ENCODE measurements around the gene CAMTA1.

CAMTA1 gene

GRCh38 chr1:7487766-7488474 lies 702.7 kb downstream of the CAMTA1 start:
- TF ChIP-seq, protein P1, sequence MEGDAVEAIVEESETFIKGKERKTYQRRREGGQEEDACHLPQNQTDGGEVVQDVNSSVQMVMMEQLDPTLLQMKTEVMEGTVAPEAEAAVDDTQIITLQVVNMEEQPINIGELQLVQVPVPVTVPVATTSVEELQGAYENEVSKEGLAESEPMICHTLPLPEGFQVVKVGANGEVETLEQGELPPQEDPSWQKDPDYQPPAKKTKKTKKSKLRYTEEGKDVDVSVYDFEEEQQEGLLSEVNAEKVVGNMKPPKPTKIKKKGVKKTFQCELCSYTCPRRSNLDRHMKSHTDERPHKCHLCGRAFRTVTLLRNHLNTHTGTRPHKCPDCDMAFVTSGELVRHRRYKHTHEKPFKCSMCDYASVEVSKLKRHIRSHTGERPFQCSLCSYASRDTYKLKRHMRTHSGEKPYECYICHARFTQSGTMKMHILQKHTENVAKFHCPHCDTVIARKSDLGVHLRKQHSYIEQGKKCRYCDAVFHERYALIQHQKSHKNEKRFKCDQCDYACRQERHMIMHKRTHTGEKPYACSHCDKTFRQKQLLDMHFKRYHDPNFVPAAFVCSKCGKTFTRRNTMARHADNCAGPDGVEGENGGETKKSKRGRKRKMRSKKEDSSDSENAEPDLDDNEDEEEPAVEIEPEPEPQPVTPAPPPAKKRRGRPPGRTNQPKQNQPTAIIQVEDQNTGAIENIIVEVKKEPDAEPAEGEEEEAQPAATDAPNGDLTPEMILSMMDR (conservative IDR thresholded peaks at IDR 0.05; ENCODE audit: low read depth, low read length): no peak
- H3K4me3 ChIP-seq (ENCODE audit: low read length): no peak overlapping the region
- no peak for DNase-seq (ENCODE audit: low read depth)

GRCh38 chr1:7488475-7488842 lies 703.2 kb downstream of the CAMTA1 start:
- TF ChIP-seq, protein P1 (conservative IDR thresholded peaks at IDR 0.05; ENCODE audit: low read depth, low read length): no peak
- no peak overlapping the region for H3K4me3 ChIP-seq (ENCODE audit: low read length)
- DNase-seq (ENCODE audit: low read depth): no peak

GRCh38 chr1:7489586-7489985 lies 704.3 kb downstream of the CAMTA1 start:
- no peak overlapping the region for H3K4me3 ChIP-seq (ENCODE audit: low read length)
- TF ChIP-seq, protein P1 (conservative IDR thresholded peaks at IDR 0.05; ENCODE audit: low read depth, low read length): no peak
- DNase-seq (ENCODE audit: low read depth): no peak

DNA sequence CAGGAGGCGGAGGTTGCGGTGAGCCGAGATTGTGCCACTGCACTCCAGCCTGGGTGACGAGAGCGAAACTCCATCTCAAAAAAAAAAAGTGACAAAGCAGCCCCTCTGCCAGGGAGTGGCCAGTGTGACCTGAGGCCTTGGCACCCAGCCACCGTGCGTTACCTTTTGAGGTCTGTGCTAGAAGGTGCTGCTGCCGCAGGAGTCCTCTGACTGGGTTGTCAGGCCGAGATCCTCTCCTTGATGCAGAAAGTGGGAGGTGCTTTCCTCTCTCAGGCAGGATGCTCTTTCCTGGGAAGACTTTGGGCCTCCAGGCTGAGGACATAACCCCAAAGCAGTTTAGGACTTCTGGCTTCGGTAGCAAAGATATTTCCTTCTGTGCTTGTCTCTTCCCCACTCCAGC lies 705.3 kb downstream of the CAMTA1 start:
- DNase-seq (ENCODE audit: low read depth): no peak
- TF ChIP-seq, protein P1 (conservative IDR thresholded peaks at IDR 0.05; ENCODE audit: low read depth, low read length): no peak
- H3K4me3 ChIP-seq (ENCODE audit: low read length): no peak overlapping the region

GRCh38 chr1:7491109-7491817 lies 706.0 kb downstream of the CAMTA1 start:
- no peak for DNase-seq (ENCODE audit: low read depth)
- TF ChIP-seq, protein P1 (conservative IDR thresholded peaks at IDR 0.05; ENCODE audit: low read depth, low read length): no peak

GRCh38 chr1:7491818-7492173 lies 706.5 kb downstream of the CAMTA1 start:
- TF ChIP-seq, protein P1 (conservative IDR thresholded peaks at IDR 0.05; ENCODE audit: low read depth, low read length): no peak
- DNase-seq (ENCODE audit: low read depth): no peak
- no peak overlapping the region for H3K4me3 ChIP-seq (ENCODE audit: low read length)

More at GRCh38 chr1:7491109-7491817, 706.0 kb downstream of the CAMTA1 start:
- H3K4me3 ChIP-seq (ENCODE audit: low read length): no peak overlapping the region

All from retinal pigment epithelial cell (primary cell).